ENCODE measurements around the gene SERINC2.
"Not testable (repeated sequence)": the region's sequence is repeated elsewhere in the genome, so short reads cannot be mapped to it uniquely, and the experiment has no call there.

DNA sequence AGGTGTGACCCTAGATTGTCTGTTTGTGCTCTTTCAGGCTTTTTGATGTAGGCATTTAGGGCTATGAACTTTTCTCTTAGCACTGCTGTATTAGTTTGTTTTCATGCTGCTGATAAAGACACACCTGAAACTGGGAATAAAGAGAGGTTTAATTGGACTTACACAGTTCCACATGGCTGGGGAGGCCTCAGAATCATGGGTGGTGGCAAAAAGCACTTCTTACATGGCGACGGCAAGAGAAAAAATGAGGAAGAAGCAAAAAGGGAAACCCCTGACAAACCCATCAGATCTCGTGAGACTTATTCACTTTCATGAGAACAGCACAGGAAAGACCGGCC, 59.3 kb downstream of the SERINC2 start:
- TF ChIP-seq, protein P1, sequence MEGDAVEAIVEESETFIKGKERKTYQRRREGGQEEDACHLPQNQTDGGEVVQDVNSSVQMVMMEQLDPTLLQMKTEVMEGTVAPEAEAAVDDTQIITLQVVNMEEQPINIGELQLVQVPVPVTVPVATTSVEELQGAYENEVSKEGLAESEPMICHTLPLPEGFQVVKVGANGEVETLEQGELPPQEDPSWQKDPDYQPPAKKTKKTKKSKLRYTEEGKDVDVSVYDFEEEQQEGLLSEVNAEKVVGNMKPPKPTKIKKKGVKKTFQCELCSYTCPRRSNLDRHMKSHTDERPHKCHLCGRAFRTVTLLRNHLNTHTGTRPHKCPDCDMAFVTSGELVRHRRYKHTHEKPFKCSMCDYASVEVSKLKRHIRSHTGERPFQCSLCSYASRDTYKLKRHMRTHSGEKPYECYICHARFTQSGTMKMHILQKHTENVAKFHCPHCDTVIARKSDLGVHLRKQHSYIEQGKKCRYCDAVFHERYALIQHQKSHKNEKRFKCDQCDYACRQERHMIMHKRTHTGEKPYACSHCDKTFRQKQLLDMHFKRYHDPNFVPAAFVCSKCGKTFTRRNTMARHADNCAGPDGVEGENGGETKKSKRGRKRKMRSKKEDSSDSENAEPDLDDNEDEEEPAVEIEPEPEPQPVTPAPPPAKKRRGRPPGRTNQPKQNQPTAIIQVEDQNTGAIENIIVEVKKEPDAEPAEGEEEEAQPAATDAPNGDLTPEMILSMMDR (conservative IDR thresholded peaks at IDR 0.05; ENCODE audit: low read depth in 2 of 2), result not testable (repeated sequence)
- TF ChIP-seq, protein P2, sequence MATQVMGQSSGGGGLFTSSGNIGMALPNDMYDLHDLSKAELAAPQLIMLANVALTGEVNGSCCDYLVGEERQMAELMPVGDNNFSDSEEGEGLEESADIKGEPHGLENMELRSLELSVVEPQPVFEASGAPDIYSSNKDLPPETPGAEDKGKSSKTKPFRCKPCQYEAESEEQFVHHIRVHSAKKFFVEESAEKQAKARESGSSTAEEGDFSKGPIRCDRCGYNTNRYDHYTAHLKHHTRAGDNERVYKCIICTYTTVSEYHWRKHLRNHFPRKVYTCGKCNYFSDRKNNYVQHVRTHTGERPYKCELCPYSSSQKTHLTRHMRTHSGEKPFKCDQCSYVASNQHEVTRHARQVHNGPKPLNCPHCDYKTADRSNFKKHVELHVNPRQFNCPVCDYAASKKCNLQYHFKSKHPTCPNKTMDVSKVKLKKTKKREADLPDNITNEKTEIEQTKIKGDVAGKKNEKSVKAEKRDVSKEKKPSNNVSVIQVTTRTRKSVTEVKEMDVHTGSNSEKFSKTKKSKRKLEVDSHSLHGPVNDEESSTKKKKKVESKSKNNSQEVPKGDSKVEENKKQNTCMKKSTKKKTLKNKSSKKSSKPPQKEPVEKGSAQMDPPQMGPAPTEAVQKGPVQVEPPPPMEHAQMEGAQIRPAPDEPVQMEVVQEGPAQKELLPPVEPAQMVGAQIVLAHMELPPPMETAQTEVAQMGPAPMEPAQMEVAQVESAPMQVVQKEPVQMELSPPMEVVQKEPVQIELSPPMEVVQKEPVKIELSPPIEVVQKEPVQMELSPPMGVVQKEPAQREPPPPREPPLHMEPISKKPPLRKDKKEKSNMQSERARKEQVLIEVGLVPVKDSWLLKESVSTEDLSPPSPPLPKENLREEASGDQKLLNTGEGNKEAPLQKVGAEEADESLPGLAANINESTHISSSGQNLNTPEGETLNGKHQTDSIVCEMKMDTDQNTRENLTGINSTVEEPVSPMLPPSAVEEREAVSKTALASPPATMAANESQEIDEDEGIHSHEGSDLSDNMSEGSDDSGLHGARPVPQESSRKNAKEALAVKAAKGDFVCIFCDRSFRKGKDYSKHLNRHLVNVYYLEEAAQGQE (IDR thresholded peaks at IDR 0.05; ENCODE audit: unreplicated experiment), result not testable (repeated sequence)
- not testable (repeated sequence) for TF ChIP-seq EZH2phosphoT487 (IDR thresholded peaks at IDR 0.05; ENCODE audit: unreplicated experiment)

Data from GM23338 (cell line).